ENCODE results near the gene FH. TPM values are rescaled to one million over a fixed set of nuclear protein-coding genes. Genes with fewer than 3 reads are reported as not detected.
A peak's percentile ranks its signal among the peaks of the same experiment; 100 is the strongest.

The FH gene
- total RNA-seq, 1 experiment from 2014 or later, result 112 TPM

- BruUV-seq (replicated peaks), result no TSS peak
- Mint-ChIP-seq H3K27ac (ENCODE audit: unreplicated experiment) (no peak overlapping the region), H3K4me1 (ENCODE audit: low read depth, unreplicated experiment) (no peaks in the 10 kb centered on the region), H3K4me3 (ENCODE audit: low read depth, unreplicated experiment) (no peak overlapping the region), H3K9me3 (ENCODE audit: low read depth, unreplicated experiment) (no peaks in the 10 kb centered on the region), H3K27me3 (ENCODE audit: unreplicated experiment) (no peaks in the 10 kb centered on the region), H3K36me3 (ENCODE audit: insufficient read depth, unreplicated experiment) (no peaks in the 10 kb centered on the region)
- CTCF ChIA-PET, result no interaction called here
- no peak for DNase-seq
- TF ChIP-seq CTCF (IDR thresholded peaks at IDR 0.05; ENCODE audit: unreplicated experiment), result no peak
- intact Hi-C loops (cut with micrococcal nuclease; ENCODE audit: unreplicated experiment), result no loop called here
These were observed 30.8 kb upstream of the FH start for GRCh38 chr1:241550318-241550717.

- Mint-ChIP-seq H3K4me1 (ENCODE audit: low read depth, unreplicated experiment) (no peaks in the 10 kb centered on the region), H3K27ac (ENCODE audit: unreplicated experiment) (no peak overlapping the region), H3K9me3 (ENCODE audit: low read depth, unreplicated experiment) (no peaks in the 10 kb centered on the region), H3K4me3 (ENCODE audit: low read depth, unreplicated experiment) (no peak overlapping the region), H3K36me3 (ENCODE audit: insufficient read depth, unreplicated experiment) (no peaks in the 10 kb centered on the region), H3K27me3 (ENCODE audit: unreplicated experiment) (no peaks in the 10 kb centered on the region)
- CTCF ChIA-PET, result no interaction called here
- no peak for TF ChIP-seq CTCF (IDR thresholded peaks at IDR 0.05; ENCODE audit: unreplicated experiment)
- intact Hi-C loops (cut with micrococcal nuclease; ENCODE audit: unreplicated experiment), result no loop called here
- DNase-seq, result no peak
- BruUV-seq (replicated peaks), result no TSS peak
These were observed 28.5 kb upstream of the FH start for GRCh38 chr1:241548008-241548407.

- no TSS peak for BruUV-seq (replicated peaks)
- H3K9me3 Mint-ChIP-seq (ENCODE audit: low read depth, unreplicated experiment), result peaks cover 3% of the 10 kb centered on the region
- intact Hi-C loops (cut with micrococcal nuclease; ENCODE audit: unreplicated experiment), result no loop called here
- no peaks in the 10 kb centered on the region for H3K27me3 Mint-ChIP-seq (ENCODE audit: unreplicated experiment)
- peaks cover 7% of the 10 kb centered on the region for H3K36me3 Mint-ChIP-seq (ENCODE audit: insufficient read depth, unreplicated experiment)
- DNase-seq, result no peak
- H3K4me1 Mint-ChIP-seq (ENCODE audit: low read depth, unreplicated experiment), result peaks cover 28% of the 10 kb centered on the region
- H3K4me3 Mint-ChIP-seq (ENCODE audit: low read depth, unreplicated experiment), result no peak overlapping the region
- no peak for TF ChIP-seq CTCF (IDR thresholded peaks at IDR 0.05; ENCODE audit: unreplicated experiment)
- CTCF ChIA-PET, result interaction anchor here (0.5 kb wide), 1 partner anchor 812 kb away, joined by 9 read pairs; no protein-coding TSS in a partner anchor
- H3K27ac Mint-ChIP-seq (ENCODE audit: unreplicated experiment), result peak overlapping the region; percentile 50
These were observed 22.8 kb upstream of the FH start for GRCh38 chr1:241542199-241542907.

GRCh38 chr1:241536969-241537368, 17.4 kb upstream of the FH start:
- DNase-seq, result no peak
- H3K9me3 Mint-ChIP-seq (ENCODE audit: low read depth, unreplicated experiment), result peaks cover 3% of the 10 kb centered on the region
- H3K27me3 Mint-ChIP-seq (ENCODE audit: unreplicated experiment), result no peaks in the 10 kb centered on the region
- H3K4me3 Mint-ChIP-seq (ENCODE audit: low read depth, unreplicated experiment), result no peak overlapping the region
- H3K4me1 Mint-ChIP-seq (ENCODE audit: low read depth, unreplicated experiment), result peaks cover 29% of the 10 kb centered on the region
- no TSS peak for BruUV-seq (replicated peaks)
- CTCF ChIA-PET, result interaction anchor here (0.5 kb wide), 1 partner anchor 385 kb away, joined by 3 read pairs; no protein-coding TSS in a partner anchor
- TF ChIP-seq CTCF (IDR thresholded peaks at IDR 0.05; ENCODE audit: unreplicated experiment), result no peak
- intact Hi-C loops (cut with micrococcal nuclease; ENCODE audit: unreplicated experiment), result loop anchor here (10.0 kb wide), 1 partner anchor 478 kb away; no protein-coding TSS in a partner anchor
- H3K27ac Mint-ChIP-seq (ENCODE audit: unreplicated experiment), result no peak overlapping the region
- peaks cover 1% of the 10 kb centered on the region for H3K36me3 Mint-ChIP-seq (ENCODE audit: insufficient read depth, unreplicated experiment)
